H1 (cell line): ENCODE measurements around the gene BBS1.

Experiments
- EZH2 ChIP-seq: fragments of 200-600 bp; sonication (generic); IDR thresholded peaks from 2 replicates; pipeline ENCODE4 v1.7.1; 2012; ENCODE audit warnings: low read depth, mild to moderate bottlenecking, moderate library complexity, low read length, inconsistent platforms; ENCODE audit not compliant: severe bottlenecking
- JUN ChIP-seq: IDR thresholded peaks from 2 replicates; pipeline ENCODE4 v1.6.1; 2011; ENCODE audit warnings: low read depth, mild to moderate bottlenecking, improper control_type of control experiment, low read length
- POLR2A ChIP-seq, 2 experiments: IDR thresholded peaks; 1 replicate in 1 of 2; 2 replicates in 1 of 2; pipeline ENCODE4 v1.6.1; 2011; ENCODE audit warnings: low read depth in 2 of 2, low read length in 2 of 2, mild to moderate bottlenecking in 2 of 2; ENCODE audit errors: control extremely low read depth in 1 of 2
- TCF12 ChIP-seq: IDR thresholded peaks from 2 replicates; pipeline ENCODE4 v1.6.1; 2011; ENCODE audit warnings: low read depth, mild to moderate bottlenecking, low read length

GRCh38 chr11:66462010-66462409 is 48.4 kb upstream of the BBS1 start:
- TF ChIP-seq POLR2A (IDR thresholded peaks at IDR 0.05; ENCODE audit: control extremely low read depth in 1 of 2, low read depth in 2 of 2, low read length in 2 of 2), result no peak
- no peak for TF ChIP-seq EZH2
- no peak for TF ChIP-seq JUN
- TF ChIP-seq TCF12, result no peak
